GM19025 (cell line): ENCODE results near the gene SCMH1.

Experiments used
- ATAC-seq: cut with Tn5 transposase; IDR thresholded peaks from one replicate; pipeline ENCODE4 v1.9.1; 2021; ENCODE audit warnings: mild to moderate bottlenecking, low read depth, moderate library complexity; ENCODE audit not compliant: unreplicated experiment

The SCMH1 gene

GRCh38 chr1:40981691-40982448, 260.2 kb downstream of the SCMH1 start:
- no peak for ATAC-seq

- ATAC-seq: peak; percentile 2
These were observed 261.5 kb downstream of the SCMH1 start for GRCh38 chr1:40980453-40981121.

DNA sequence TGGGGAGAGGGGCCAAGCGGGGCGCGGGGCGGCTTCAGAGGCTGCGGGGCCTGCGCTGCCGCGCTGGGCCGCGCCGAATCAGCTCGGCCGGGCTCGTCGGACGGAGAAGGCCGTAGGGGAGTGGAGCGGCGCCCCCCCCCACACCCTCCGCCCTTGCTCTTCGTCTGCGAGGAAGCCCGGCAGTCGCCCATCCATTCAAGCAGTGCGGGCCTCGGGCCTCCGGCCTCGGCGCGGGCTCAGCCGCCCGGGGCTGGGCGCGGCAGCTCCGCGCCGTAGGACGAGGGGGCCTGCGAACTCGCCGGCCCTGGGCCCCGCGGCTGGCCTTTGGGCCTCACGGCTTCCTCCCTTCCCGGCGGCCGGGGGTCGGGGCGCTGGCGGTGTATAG, 262.0 kb downstream of the SCMH1 start:
- ATAC-seq: peak; percentile 28

DNA sequence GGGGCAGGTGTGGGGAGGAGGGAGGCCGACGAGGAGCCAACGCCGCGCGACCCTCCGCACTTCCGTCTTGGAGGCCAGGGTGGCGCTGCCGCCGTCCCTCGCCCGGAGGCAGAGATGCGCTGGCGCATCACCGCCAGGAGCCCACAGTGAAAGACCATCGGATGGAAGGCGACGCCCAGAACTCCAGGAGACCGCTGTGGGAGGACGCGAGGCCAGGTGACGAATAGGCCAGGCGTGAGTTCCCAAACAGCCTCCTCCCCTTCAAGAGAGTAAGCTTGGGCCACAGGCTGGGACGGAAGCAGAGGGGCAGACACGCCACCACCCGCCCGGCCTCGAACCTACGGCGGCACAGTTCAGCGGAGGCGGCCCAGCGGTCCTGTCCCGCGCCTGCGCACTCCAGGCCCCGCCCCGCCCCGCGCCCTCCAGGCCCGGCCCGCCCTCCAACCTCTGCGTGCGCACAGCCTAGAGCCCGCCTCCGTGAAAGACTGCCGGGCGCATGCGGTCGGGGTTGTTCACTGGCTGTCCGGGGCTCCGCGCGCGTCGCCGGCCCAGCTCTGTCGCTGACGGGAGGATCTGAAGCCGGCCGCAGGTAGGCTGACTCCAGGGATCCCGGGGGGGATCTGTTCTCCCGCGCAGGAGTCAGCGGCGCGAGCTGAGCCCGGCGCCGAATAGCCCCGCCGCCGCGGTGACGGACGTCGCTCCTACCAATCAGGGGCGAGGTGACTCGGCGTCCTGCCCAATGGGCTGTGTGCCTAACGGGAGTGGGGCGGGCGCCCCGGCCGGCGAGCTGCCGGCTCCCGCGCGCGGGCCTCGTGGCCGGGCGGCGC, 262.7 kb downstream of the SCMH1 start, which contains the start of gene CTPS1:
CTPS1 (plus strand) TSS at position 456 of the 827 bp plus-strand sequence. CDS start 3,595 bp downstream, outside the sequence.
- ATAC-seq: peak; percentile 93

DNA sequence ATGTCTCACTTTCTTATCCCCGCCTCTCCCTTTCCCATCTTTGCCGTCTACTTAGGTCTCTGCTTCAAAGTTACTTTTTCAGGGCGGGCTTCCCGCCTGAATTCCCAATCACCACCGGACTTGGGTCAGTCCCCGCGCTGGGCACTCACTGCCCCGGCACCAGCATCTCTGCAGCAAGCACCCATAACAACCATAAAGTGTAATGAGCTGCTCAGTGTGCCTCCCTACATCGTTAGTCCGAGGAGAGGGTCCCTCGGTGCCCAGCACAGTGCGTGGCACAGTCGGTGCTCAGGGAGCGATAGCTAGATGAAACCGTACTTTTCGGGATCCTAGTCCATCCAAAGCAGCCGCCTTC, 263.2 kb downstream of the SCMH1 start:
- ATAC-seq: no peak

DNA sequence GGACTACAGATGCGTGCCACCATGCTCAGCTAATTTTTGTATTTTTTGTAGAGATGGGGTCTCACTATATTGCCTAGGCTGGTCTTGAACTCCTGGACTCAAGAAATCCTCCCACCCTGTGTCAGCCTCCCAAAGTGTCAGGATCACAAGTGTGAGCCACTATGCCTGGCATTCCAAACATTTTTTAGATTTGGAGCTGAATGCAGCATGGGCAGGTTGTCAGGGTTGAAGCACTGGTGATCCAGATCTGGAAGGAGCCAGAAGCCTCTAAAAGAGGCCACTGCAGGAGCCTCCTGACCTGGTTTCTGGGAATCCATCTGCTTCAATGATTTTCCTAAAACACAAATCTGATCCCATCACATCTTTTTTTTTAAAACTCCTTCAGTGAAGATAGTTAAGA, 264.4 kb downstream of the SCMH1 start:
- ATAC-seq: no peak
